Uterus (tissue), 2 donors: ENCODE data around the gene LRP1-AS.

Experiments used
- POLR2A ChIP-seq, 2 donors: fragments of 450-650 bp; IDR thresholded peaks; one replicate each; pipeline ENCODE4 v1.6.1; 2016; ENCODE audit warnings: antibody characterized with exemption in 2 of 2, mild to moderate bottlenecking in 1 of 2, moderate library complexity in 1 of 2
- TF ChIP-seq, protein P1 (sequence below), 4 experiments: fragments of 200-600 bp in 2 of 4; fragments of 450-650 bp in 2 of 4; sonication (generic) in 2 of 4; IDR thresholded peaks; one replicate each; pipeline ENCODE4 v1.5.1; 2016 to 2019; ENCODE audit warnings: antibody characterized with exemption in 4 of 4, mild to moderate bottlenecking in 2 of 4, moderate library complexity in 1 of 4

GRCh38 chr12:57190037-57190436 is 42.6 kb upstream of the LRP1-AS start:
- TF ChIP-seq, protein P1, sequence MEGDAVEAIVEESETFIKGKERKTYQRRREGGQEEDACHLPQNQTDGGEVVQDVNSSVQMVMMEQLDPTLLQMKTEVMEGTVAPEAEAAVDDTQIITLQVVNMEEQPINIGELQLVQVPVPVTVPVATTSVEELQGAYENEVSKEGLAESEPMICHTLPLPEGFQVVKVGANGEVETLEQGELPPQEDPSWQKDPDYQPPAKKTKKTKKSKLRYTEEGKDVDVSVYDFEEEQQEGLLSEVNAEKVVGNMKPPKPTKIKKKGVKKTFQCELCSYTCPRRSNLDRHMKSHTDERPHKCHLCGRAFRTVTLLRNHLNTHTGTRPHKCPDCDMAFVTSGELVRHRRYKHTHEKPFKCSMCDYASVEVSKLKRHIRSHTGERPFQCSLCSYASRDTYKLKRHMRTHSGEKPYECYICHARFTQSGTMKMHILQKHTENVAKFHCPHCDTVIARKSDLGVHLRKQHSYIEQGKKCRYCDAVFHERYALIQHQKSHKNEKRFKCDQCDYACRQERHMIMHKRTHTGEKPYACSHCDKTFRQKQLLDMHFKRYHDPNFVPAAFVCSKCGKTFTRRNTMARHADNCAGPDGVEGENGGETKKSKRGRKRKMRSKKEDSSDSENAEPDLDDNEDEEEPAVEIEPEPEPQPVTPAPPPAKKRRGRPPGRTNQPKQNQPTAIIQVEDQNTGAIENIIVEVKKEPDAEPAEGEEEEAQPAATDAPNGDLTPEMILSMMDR (IDR thresholded peaks at IDR 0.05) = no peak
- no peak for TF ChIP-seq POLR2A (IDR thresholded peaks at IDR 0.05)
